NB4 (cell line): ENCODE measurements around the gene FURIN.

Experiments
- DNase-seq: peaks from one replicate; pipeline ENCODE4 v3.0.0; 2010; ENCODE audit warnings: low read depth
- H3K4me3 ChIP-seq: one replicate; pipeline ENCODE4 v1.5.1; 2011; ENCODE audit warnings: mild to moderate bottlenecking, low read depth, low read length, moderate library complexity
- CTCF ChIP-seq: IDR thresholded peaks from one replicate; pipeline ENCODE4 v1.5.1; 2012; ENCODE audit warnings: low read depth, low read length
- MAX ChIP-seq: IDR thresholded peaks from 2 replicates; pipeline ENCODE4 v1.6.1; 2011; ENCODE audit warnings: low read depth, low read length
- MYC ChIP-seq: IDR thresholded peaks from 2 replicates; pipeline ENCODE4 v1.6.1; 2011; ENCODE audit warnings: low read depth, low read length
- POLR2A ChIP-seq: IDR thresholded peaks from 2 replicates; pipeline ENCODE4 v1.6.1; 2011; ENCODE audit warnings: mild to moderate bottlenecking; ENCODE audit not compliant: insufficient read length; ENCODE audit errors: extremely low read depth

The FURIN gene

GRCh38 chr15:90869601-90870353 is 1.4 kb downstream of the FURIN start:
- TF ChIP-seq CTCF (no peak), POLR2A (no peak), MAX (peak; percentile 22; the same call in 1 of the 2 replicates), MYC (no peak; the same call in none of the 2 replicates)
- H3K4me3 ChIP-seq, result peak overlapping the region; percentile 65
- peak; percentile 98 for DNase-seq

- H3K4me3 ChIP-seq, result peak overlapping the region; percentile 65
- TF ChIP-seq MYC, result no peak
- no peak for TF ChIP-seq POLR2A
- TF ChIP-seq CTCF, result no peak
- 0 out of 2 replicates have a peak, but pooled peaks have one; percentile 18 for TF ChIP-seq MAX
- DNase-seq, result peak; percentile 40
These were observed 2.2 kb downstream of the FURIN start for GRCh38 chr15:90870354-90871138.

GRCh38 chr15:90871139-90871715 is 2.8 kb downstream of the FURIN start:
- H3K4me3 ChIP-seq, result peak overlapping the region; percentile 65
- DNase-seq, result peak; percentile 62
- no peak for TF ChIP-seq MAX
- no peak for TF ChIP-seq POLR2A
- no peak for TF ChIP-seq MYC
- no peak for TF ChIP-seq CTCF

- peak; percentile 61 for DNase-seq
- H3K4me3 ChIP-seq, result peak overlapping the region; percentile 68
These were observed 3.5 kb downstream of the FURIN start for GRCh38 chr15:90871716-90872485.

More at GRCh38 chr15:90871716-90872485, 3.5 kb downstream of the FURIN start:
- TF ChIP-seq MAX (no peak), POLR2A (no peak), MYC (no peak; the same call in 1 of the 2 replicates), CTCF (no peak)
